Hindlimb muscle (tissue), 1 donor: ENCODE measurements around the gene LHPP. TPM values are rescaled to one million over a fixed set of nuclear protein-coding genes. Genes with fewer than 3 reads are reported as not detected.
"Not testable (repeated sequence)": the region's sequence is repeated elsewhere in the genome, so short reads cannot be mapped to it uniquely, and the experiment has no call there.

ENCODE experiments used
- DNase-seq: peaks from one replicate; pipeline ENCODE4 v3.0.0-alpha.2; 2013
- polyA plus RNA-seq: library from polyadenylated mRNA; unstranded; fragments of 120-200 nt; gene quantifications from one replicate; pipeline ENCODE4 v1.2.1, GENCODE V29; 2013; ENCODE audit not compliant: insufficient read length

LHPP gene
- 8.1 TPM for polyA plus RNA-seq

- peak; percentile 88 for DNase-seq
Observed at GRCh38 chr10:124461642-124462347, at the start of gene LHPP. Gene LHPP (plus strand): TSS chr10:124461823. CDS start chr10:124461863, 40 bp downstream.

- DNase-seq: no peak
Observed at GRCh38 chr10:124414076-124414475, 47.5 kb upstream of the LHPP start.

GRCh38 chr10:124415210-124415609 is 46.4 kb upstream of the LHPP start:
- DNase-seq: no peak

GRCh38 chr10:124416733-124417132 is 44.9 kb upstream of the LHPP start:
- no peak for DNase-seq

GRCh38 chr10:124417895-124418725 is 43.5 kb upstream of the LHPP start:
- DNase-seq: peak; percentile 74

GRCh38 chr10:124418726-124419501 is 42.7 kb upstream of the LHPP start, which contains the start of gene OAT:
Gene OAT (minus strand): TSS chr10:124418923. CDS start chr10:124412171, 6,752 bp downstream.
- peak; percentile 97 for DNase-seq

- DNase-seq: no peak
Observed at GRCh38 chr10:124419635-124420034, 42.0 kb upstream of the LHPP start.

- no peak for DNase-seq
Observed at GRCh38 chr10:124420254-124420653, 41.4 kb upstream of the LHPP start.

GRCh38 chr10:124422742-124423141 is 38.9 kb upstream of the LHPP start:
- no peak for DNase-seq

- DNase-seq: no peak
Observed at GRCh38 chr10:124423813-124424212, 37.8 kb upstream of the LHPP start.

GRCh38 chr10:124425227-124425962 is 36.2 kb upstream of the LHPP start:
- DNase-seq: no peak

GRCh38 chr10:124428207-124428777 is 33.3 kb upstream of the LHPP start:
- no peak for DNase-seq

GRCh38 chr10:124429576-124429975 is 32.0 kb upstream of the LHPP start:
- DNase-seq: no peak

GRCh38 chr10:124430077-124430476 is 31.5 kb upstream of the LHPP start:
- no peak for DNase-seq

- DNase-seq: no peak
Observed at GRCh38 chr10:124433461-124433860, 28.2 kb upstream of the LHPP start.

GRCh38 chr10:124435683-124436082 is 25.9 kb upstream of the LHPP start:
- DNase-seq: not testable (repeated sequence)

GRCh38 chr10:124436191-124436638 is 25.4 kb upstream of the LHPP start:
- no peak for DNase-seq

GRCh38 chr10:124441694-124442093 is 19.9 kb upstream of the LHPP start:
- DNase-seq: not testable (repeated sequence)

GRCh38 chr10:124446830-124447750 is 14.5 kb upstream of the LHPP start:
- DNase-seq: no peak

- no peak for DNase-seq
Observed at GRCh38 chr10:124447751-124448466, 13.7 kb upstream of the LHPP start.
